A172 (cell line): ENCODE results near the gene RCAN3. TPM values are rescaled to one million over a fixed set of nuclear protein-coding genes. Genes with fewer than 3 reads are reported as not detected.
A peak's percentile ranks its signal among the peaks of the same experiment; 100 is the strongest.

Experiments used
- DNase-seq: peaks from one replicate; pipeline ENCODE4 v3.0.0-alpha.2; 2015; ENCODE audit warnings: low spot score
- total RNA-seq: library from RNA; depleted of rRNA; stranded (reverse); fragments of >200 nt; shearing (Covaris generic); gene quantifications from 2 replicates; pipeline ENCODE4 v1.2.3, GENCODE V29; 2014; rRNA removed

The RCAN3 gene
- total RNA-seq, 1 experiment from 2014 or later: 8.3 TPM

GRCh38 chr1:24578846-24579245 lies 76.2 kb downstream of the RCAN3 start:
- DNase-seq: no peak

- no peak for DNase-seq
These were observed 78.1 kb downstream of the RCAN3 start for GRCh38 chr1:24580756-24581155.

- no peak for DNase-seq
These were observed 81.6 kb downstream of the RCAN3 start for GRCh38 chr1:24584171-24584647.

GRCh38 chr1:24586119-24586518 lies 83.5 kb downstream of the RCAN3 start:
- DNase-seq: no peak

GRCh38 chr1:24586970-24587820 lies 84.6 kb downstream of the RCAN3 start:
- DNase-seq: peak; percentile 36

GRCh38 chr1:24588573-24588972 lies 85.9 kb downstream of the RCAN3 start:
- no peak for DNase-seq

GRCh38 chr1:24589200-24589599 lies 86.6 kb downstream of the RCAN3 start:
- DNase-seq: no peak

Other genes starting within 250 kb of the RCAN3 start
- gene GRHL3, start 183.5 kb upstream of the RCAN3 start, total RNA-seq: 0.10 TPM in 1 of 2 replicates, not detected in the other
- 1.8 and 2.3 TPM in 2 replicates for gene STPG1, start 89.1 kb upstream of the RCAN3 start, total RNA-seq
- gene NIPAL3, start 87.0 kb upstream of the RCAN3 start, total RNA-seq: 8.2 and 10.7 TPM in 2 replicates
- gene NCMAP, start 53.3 kb downstream of the RCAN3 start, total RNA-seq: not detected in 2 replicates
- 16.8 and 38.4 TPM in 2 replicates for gene SRRM1, start 140.5 kb downstream of the RCAN3 start, total RNA-seq
- 209 and 218 TPM in 2 replicates for gene CLIC4, start 242.6 kb downstream of the RCAN3 start, total RNA-seq